Lung microvascular endothelial cell (primary cell): Measurements from ENCODE around the gene FBN1. TPM values are rescaled to one million over a fixed set of nuclear protein-coding genes. Genes with fewer than 3 reads are reported as not detected.
A peak's percentile ranks its signal among the peaks of the same experiment; 100 is the strongest.

ENCODE experiments used
- DNase-seq, 2 donors: peaks; one replicate each; pipeline versions ENCODE4 v3.0.0 to v3.0.0-alpha.2; 2010; ENCODE audit warnings: low read depth in 2 of 2
- total RNA-seq: library from RNA; depleted of rRNA; stranded (reverse); fragments of >200 nt; gene quantifications from 2 replicates; pipeline ENCODE4 v1.2.1, GENCODE V29; 2014

FBN1 gene
- total RNA-seq, 1 donor from 2014 or later = 69.0 TPM

GRCh38 chr15:48433226-48433886 is 212.2 kb downstream of the FBN1 start:
- no peak for DNase-seq

GRCh38 chr15:48432688-48433087 is 212.8 kb downstream of the FBN1 start:
- no peak for DNase-seq

- DNase-seq = peak in 1 of 2 donors; percentile 54
Observed at GRCh38 chr15:48427960-48428547, 217.5 kb downstream of the FBN1 start.

- no peak for DNase-seq
Observed at GRCh38 chr15:48427479-48427878, 218.0 kb downstream of the FBN1 start.

- no peak for DNase-seq
Observed at GRCh38 chr15:48426941-48427340, 218.6 kb downstream of the FBN1 start.

GRCh38 chr15:48426044-48426443 is 219.5 kb downstream of the FBN1 start:
- no peak for DNase-seq

GRCh38 chr15:48425051-48425450 is 220.5 kb downstream of the FBN1 start:
- no peak for DNase-seq

GRCh38 chr15:48423896-48424475 is 221.5 kb downstream of the FBN1 start:
- peak in 1 of 2 donors; percentile 75 for DNase-seq

GRCh38 chr15:48423342-48423741 is 222.2 kb downstream of the FBN1 start:
- DNase-seq = no peak

GRCh38 chr15:48422401-48422800 is 223.1 kb downstream of the FBN1 start:
- no peak for DNase-seq

- DNase-seq = no peak
Observed at GRCh38 chr15:48421362-48421761, 224.1 kb downstream of the FBN1 start.

GRCh38 chr15:48419896-48420295 is 225.6 kb downstream of the FBN1 start:
- no peak for DNase-seq

- no peak for DNase-seq
Observed at GRCh38 chr15:48418343-48418742, 227.2 kb downstream of the FBN1 start.

GRCh38 chr15:48416301-48416700 is 229.2 kb downstream of the FBN1 start:
- DNase-seq = no peak

- DNase-seq = peak; percentile 57 to 72
Observed at GRCh38 chr15:48415036-48415886, 230.2 kb downstream of the FBN1 start.

- DNase-seq = no peak
Observed at GRCh38 chr15:48414015-48414414, 231.5 kb downstream of the FBN1 start.

GRCh38 chr15:48413304-48413703 is 232.2 kb downstream of the FBN1 start:
- no peak for DNase-seq

- DNase-seq = no peak
Observed at GRCh38 chr15:48411971-48412591, 233.4 kb downstream of the FBN1 start.

- DNase-seq = no peak
Observed at GRCh38 chr15:48409623-48410022, 235.9 kb downstream of the FBN1 start.

GRCh38 chr15:48408327-48408726 is 237.2 kb downstream of the FBN1 start:
- peak in 1 of 2 donors; percentile 26 for DNase-seq

GRCh38 chr15:48407646-48408045 is 237.9 kb downstream of the FBN1 start:
- DNase-seq = no peak

GRCh38 chr15:48406911-48407310 is 238.6 kb downstream of the FBN1 start:
- no peak for DNase-seq
